Measurements from ENCODE around the gene S100A1.

Gene S100A1

DNA sequence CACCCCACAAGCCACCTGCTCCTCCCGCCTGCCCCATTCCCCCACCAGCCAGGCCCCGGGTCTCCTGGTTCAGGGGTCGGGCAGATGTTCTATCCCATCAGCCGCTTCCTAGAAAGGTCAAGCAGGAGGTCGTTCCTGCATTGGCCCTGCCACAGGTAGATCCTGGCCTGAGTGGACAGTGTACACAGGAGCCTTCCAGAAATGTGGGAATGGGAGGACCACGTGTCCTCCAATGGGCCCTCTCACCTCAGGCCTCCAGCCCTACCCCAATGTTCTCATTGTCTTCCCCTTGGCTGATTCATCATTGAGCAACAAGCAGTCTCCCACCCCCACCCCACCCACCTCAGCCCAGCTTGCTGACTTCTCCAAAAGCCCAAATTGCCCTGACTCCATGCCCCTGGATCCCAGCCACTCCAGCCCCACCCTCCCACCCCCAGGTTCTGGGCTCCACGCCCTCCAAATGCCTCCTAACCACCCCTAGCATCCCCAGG is 17.4 kb upstream of the S100A1 start:
- no peaks in the 10 kb centered on the region for H3K79me2 ChIP-seq (ENCODE audit: low read length)
- H3K36me3 ChIP-seq (replicated peaks; ENCODE audit: low read depth, low read length), result no peaks in the 10 kb centered on the region
- TF ChIP-seq, protein P1, sequence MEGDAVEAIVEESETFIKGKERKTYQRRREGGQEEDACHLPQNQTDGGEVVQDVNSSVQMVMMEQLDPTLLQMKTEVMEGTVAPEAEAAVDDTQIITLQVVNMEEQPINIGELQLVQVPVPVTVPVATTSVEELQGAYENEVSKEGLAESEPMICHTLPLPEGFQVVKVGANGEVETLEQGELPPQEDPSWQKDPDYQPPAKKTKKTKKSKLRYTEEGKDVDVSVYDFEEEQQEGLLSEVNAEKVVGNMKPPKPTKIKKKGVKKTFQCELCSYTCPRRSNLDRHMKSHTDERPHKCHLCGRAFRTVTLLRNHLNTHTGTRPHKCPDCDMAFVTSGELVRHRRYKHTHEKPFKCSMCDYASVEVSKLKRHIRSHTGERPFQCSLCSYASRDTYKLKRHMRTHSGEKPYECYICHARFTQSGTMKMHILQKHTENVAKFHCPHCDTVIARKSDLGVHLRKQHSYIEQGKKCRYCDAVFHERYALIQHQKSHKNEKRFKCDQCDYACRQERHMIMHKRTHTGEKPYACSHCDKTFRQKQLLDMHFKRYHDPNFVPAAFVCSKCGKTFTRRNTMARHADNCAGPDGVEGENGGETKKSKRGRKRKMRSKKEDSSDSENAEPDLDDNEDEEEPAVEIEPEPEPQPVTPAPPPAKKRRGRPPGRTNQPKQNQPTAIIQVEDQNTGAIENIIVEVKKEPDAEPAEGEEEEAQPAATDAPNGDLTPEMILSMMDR (IDR thresholded peaks at IDR 0.05; ENCODE audit: low read depth, low read length), result no peak
- TF ChIP-seq EZH2phosphoT487 (IDR thresholded peaks at IDR 0.05; ENCODE audit: low read depth), result no peak

GRCh38 chr1:153611356-153611755 is 16.9 kb upstream of the S100A1 start:
- H3K27me3 ChIP-seq (ENCODE audit: low read depth, low read length), result no peaks in the 10 kb centered on the region
- H4K20me1 ChIP-seq (ENCODE audit: insufficient read depth, low read length), result no peaks in the 10 kb centered on the region
- no peaks in the 10 kb centered on the region for H3K9me3 ChIP-seq (ENCODE audit: insufficient read depth, low read length)
- no peak for TF ChIP-seq EZH2phosphoT487 (IDR thresholded peaks at IDR 0.05; ENCODE audit: low read depth)
- TF ChIP-seq, protein P1 (IDR thresholded peaks at IDR 0.05; ENCODE audit: low read depth, low read length), result no peak
- peaks cover 26% of the 10 kb centered on the region for H3K4me1 ChIP-seq (ENCODE audit: low read length)
- H3K4me2 ChIP-seq (ENCODE audit: low read length), result no peak overlapping the region
- no peak overlapping the region for H3K4me3 ChIP-seq (ENCODE audit: low read length)
- no peak overlapping the region for H3K27ac ChIP-seq (ENCODE audit: low read length)
- no peak overlapping the region for H3K9ac ChIP-seq (ENCODE audit: low read length)
- no peaks in the 10 kb centered on the region for H3K79me2 ChIP-seq (ENCODE audit: low read length)
- no peaks in the 10 kb centered on the region for H3K36me3 ChIP-seq (replicated peaks; ENCODE audit: low read depth, low read length)
- H2AFZ ChIP-seq (ENCODE audit: low read depth, low read length), result no peak overlapping the region

More for the DNA sequence above, 17.4 kb upstream of the S100A1 start:
- Histone ChIP-seq H4K20me1 (ENCODE audit: insufficient read depth, low read length) (no peaks in the 10 kb centered on the region), H3K9me3 (ENCODE audit: insufficient read depth, low read length) (no peaks in the 10 kb centered on the region), H3K27ac (ENCODE audit: low read length) (no peak overlapping the region), H3K9ac (ENCODE audit: low read length) (no peak overlapping the region), H3K4me2 (ENCODE audit: low read length) (no peak overlapping the region), H3K4me3 (ENCODE audit: low read length) (no peak overlapping the region), H3K4me1 (ENCODE audit: low read length) (peaks cover 26% of the 10 kb centered on the region), H3K27me3 (ENCODE audit: low read depth, low read length) (no peaks in the 10 kb centered on the region), H2AFZ (ENCODE audit: low read depth, low read length) (no peak overlapping the region)

DNA sequence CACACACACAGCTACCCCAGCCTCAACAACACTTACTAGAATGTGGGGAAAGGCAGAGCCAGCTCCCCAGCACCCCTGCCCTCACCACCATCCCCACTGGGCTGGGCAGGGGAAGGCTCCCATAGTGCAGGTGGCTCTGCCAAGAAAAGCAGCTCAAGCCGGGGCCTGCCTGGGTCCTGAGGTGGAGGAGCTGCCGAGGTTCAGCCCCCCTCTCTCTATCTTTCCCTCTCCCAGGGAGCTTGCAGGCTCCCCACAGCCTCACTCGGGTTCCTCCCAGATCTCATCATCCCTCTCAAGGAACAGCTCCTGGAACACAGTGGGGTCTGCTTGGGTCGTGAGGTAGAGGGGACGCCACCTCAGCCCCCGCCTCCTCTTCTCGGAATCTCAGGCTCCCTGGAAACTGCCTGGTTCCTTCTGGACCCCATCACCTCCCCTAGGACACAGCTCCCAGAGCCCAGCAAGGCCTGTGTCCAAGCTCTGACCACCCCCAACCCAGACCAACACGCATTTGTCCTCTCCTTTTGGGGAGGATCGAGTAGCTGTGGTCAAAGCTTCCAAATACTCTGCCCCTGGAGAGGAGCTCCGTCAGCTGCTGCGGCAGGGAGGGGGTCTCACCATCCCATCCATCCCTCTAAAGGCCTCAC is 16.0 kb upstream of the S100A1 start:
- Histone ChIP-seq H3K27ac (ENCODE audit: low read length) (no peak overlapping the region), H3K27me3 (ENCODE audit: low read depth, low read length) (no peaks in the 10 kb centered on the region), H3K79me2 (ENCODE audit: low read length) (no peaks in the 10 kb centered on the region), H4K20me1 (ENCODE audit: insufficient read depth, low read length) (no peaks in the 10 kb centered on the region), H3K4me2 (ENCODE audit: low read length) (no peak overlapping the region), H2AFZ (ENCODE audit: low read depth, low read length) (no peak overlapping the region), H3K9me3 (ENCODE audit: insufficient read depth, low read length) (no peaks in the 10 kb centered on the region), H3K4me3 (ENCODE audit: low read length) (no peak overlapping the region), H3K4me1 (ENCODE audit: low read length) (peaks cover 26% of the 10 kb centered on the region), H3K36me3 (replicated peaks; ENCODE audit: low read depth, low read length) (no peaks in the 10 kb centered on the region), H3K9ac (ENCODE audit: low read length) (no peak overlapping the region)
- TF ChIP-seq, protein P1 (IDR thresholded peaks at IDR 0.05; ENCODE audit: low read depth, low read length), result no peak
- no peak for TF ChIP-seq EZH2phosphoT487 (IDR thresholded peaks at IDR 0.05; ENCODE audit: low read depth)

- Histone ChIP-seq H3K4me2 (ENCODE audit: low read length) (no peak within 1 kb of the TSS), H3K79me2 (ENCODE audit: low read length) (no peaks in the 10 kb centered on the region), H3K9ac (ENCODE audit: low read length) (no peak within 1 kb of the TSS), H3K4me1 (ENCODE audit: low read length) (peaks cover 30% of the 10 kb centered on the region), H3K36me3 (replicated peaks; ENCODE audit: low read depth, low read length) (no peaks in the 10 kb centered on the region), H4K20me1 (ENCODE audit: insufficient read depth, low read length) (no peaks in the 10 kb centered on the region), H2AFZ (ENCODE audit: low read depth, low read length) (no peak within 1 kb of the TSS), H3K27ac (ENCODE audit: low read length) (no peak within 1 kb of the TSS), H3K4me3 (ENCODE audit: low read length) (no peak within 1 kb of the TSS), H3K27me3 (ENCODE audit: low read depth, low read length) (no peaks in the 10 kb centered on the region), H3K9me3 (ENCODE audit: insufficient read depth, low read length) (no peaks in the 10 kb centered on the region)
- no peak for TF ChIP-seq EZH2phosphoT487 (IDR thresholded peaks at IDR 0.05; ENCODE audit: low read depth)
- TF ChIP-seq, protein P1 (IDR thresholded peaks at IDR 0.05; ENCODE audit: low read depth, low read length), result no peak
These were observed 15.4 kb upstream of the S100A1 start, which contains the start of gene S100A16 for GRCh38 chr1:153612755-153613331. Gene S100A16, minus strand, starts transcription at chr1:153613137. Its CDS starts 4,986 bp downstream, at chr1:153608151.
